ENCODE data around the gene ABCC1.

DNA sequence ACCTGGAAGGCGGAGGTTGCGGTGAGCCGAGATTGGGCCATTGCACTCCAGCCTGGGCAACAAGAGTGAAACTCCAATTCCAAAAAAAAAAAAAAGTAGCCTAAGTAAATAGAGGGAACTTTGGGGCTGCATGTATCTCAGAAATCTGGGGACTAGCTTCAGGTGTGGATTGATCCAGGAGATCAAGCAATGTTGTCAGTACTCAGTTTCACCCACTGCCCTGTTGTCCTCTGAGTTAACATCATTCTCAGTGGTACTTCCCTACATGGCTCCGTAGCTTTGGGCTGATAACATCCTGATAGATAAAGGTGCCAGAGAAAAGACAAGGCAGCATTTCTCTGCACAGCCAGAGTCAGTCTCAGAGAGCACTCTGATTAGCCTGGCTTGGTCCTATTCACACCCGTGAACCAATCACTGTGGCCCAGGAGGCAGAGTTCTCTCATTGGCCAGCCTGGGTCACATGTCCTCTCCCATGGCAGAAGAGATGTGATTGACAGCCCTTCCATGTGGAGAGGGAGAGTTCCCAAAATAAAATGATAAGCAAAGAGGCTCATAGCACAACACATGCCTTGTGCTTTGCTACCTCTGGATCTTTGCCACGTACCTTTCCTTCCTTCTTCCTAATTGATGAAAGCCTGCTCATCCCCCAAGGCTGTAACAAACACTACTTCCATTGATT, 99.6 kb downstream of the ABCC1 start:
- TF ChIP-seq EZH2phosphoT487 (IDR thresholded peaks at IDR 0.05; ENCODE audit: low read depth, severe bottlenecking, unreplicated experiment) = no peak
- no peak for TF ChIP-seq CTCF (IDR thresholded peaks at IDR 0.05; ENCODE audit: poor library complexity)
